ENCODE data around the gene GPX2.

DNA sequence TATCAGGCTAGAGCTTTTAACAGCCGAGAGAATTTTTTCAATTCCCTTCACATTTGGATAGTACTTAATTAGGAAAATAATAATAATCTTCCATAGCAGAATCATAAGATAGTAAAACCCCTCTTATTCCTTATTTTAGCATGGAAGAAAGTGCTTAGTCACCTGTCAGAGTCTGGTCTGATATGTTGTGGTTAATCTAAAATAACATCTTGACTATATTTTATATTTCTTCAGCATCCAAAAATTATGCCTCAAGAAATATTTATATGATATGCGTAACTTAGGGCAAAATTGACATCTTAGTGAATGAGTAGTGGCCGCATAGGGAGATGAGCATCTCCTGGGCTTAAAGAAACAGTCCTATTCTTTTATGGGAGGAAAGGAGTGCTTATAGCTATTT is 15.5 kb downstream of the GPX2 start:
- TF ChIP-seq, protein P1, sequence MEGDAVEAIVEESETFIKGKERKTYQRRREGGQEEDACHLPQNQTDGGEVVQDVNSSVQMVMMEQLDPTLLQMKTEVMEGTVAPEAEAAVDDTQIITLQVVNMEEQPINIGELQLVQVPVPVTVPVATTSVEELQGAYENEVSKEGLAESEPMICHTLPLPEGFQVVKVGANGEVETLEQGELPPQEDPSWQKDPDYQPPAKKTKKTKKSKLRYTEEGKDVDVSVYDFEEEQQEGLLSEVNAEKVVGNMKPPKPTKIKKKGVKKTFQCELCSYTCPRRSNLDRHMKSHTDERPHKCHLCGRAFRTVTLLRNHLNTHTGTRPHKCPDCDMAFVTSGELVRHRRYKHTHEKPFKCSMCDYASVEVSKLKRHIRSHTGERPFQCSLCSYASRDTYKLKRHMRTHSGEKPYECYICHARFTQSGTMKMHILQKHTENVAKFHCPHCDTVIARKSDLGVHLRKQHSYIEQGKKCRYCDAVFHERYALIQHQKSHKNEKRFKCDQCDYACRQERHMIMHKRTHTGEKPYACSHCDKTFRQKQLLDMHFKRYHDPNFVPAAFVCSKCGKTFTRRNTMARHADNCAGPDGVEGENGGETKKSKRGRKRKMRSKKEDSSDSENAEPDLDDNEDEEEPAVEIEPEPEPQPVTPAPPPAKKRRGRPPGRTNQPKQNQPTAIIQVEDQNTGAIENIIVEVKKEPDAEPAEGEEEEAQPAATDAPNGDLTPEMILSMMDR (IDR thresholded peaks at IDR 0.05) = no peak
- TF ChIP-seq POLR2A (IDR thresholded peaks at IDR 0.05) (no peak), POLR2AphosphoS5 (IDR thresholded peaks at IDR 0.05) (no peak)
